SH-SY5Y (cell line): ENCODE data around the gene ASPM.

Experiments
- GATA2 ChIP-seq: IDR thresholded peaks from 2 replicates; pipeline ENCODE4 v1.6.1; 2011; ENCODE audit warnings: mild to moderate bottlenecking, low read depth, low read length
- GATA3 ChIP-seq: IDR thresholded peaks from 2 replicates; pipeline ENCODE4 v1.6.1; 2011; ENCODE audit warnings: low read depth, mild to moderate bottlenecking, low read length, moderate library complexity

GRCh38 chr1:197063212-197063611 lies 83.3 kb downstream of the ASPM start:
- TF ChIP-seq GATA3: no peak
- TF ChIP-seq GATA2: no peak
